ENCODE data around the gene RAB11FIP4.

RAB11FIP4 gene

DNA sequence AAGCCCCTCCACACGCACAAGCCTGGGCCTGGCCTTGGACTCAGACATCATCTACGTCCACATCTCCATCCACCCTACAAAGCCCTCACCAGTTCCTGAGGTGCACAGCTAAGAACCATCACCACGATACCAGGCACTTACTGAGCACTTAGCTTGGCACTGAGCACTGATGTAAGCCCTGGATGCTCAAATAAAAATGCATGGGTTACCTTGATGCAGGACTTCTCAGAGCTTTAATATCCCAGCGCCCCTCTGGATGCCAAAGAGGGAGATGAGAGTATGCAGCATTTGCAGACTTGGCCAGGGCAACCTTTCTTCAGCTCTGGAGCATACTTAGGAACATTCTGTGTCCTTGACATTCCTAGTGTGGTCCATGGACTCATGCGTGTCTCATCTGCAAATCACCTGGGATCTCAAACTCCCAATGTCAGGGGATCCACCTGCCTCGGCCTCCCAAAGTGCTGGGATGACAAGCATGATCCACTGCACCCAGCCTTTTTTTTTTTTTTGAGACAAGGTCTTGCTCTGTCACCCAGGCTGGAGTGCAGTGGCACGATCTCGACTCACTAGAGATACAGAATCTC, 69.8 kb downstream of the RAB11FIP4 start:
- DNase-seq, result no peak

GRCh38 chr17:31462261-31462660, 70.8 kb downstream of the RAB11FIP4 start:
- no peak for DNase-seq

DNA sequence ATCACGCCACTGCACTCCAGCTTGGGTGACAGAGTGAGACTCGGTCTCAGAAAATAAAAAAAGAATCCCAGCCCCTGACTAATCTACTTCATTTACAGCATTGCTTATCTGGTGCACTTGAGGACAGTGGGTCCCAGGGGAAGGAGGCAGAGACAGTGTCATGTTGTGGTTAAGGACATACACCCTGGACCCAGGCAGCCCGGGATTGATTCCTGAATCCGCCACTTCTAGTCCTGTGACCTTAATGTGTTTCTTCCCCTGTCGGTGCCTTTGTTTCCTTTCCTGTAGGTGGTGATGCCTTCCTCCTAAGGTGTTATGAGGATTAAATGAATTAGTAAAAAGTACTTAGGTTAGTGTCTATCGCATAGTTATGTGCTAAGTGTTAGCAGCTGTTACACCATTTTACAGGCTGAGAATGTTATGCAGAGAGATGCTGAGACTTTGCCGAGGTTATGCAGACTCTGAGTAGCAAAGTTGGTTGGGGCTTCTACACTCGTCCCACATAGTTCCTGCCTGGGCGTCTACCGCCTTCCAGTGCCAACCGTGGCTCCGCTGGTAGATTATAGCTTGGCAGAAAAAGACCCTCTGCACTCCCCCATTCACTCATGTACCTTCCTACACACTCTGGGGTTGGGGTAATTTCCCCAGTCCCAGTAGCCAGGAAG, 74.8 kb downstream of the RAB11FIP4 start:
- no peak for DNase-seq

DNA sequence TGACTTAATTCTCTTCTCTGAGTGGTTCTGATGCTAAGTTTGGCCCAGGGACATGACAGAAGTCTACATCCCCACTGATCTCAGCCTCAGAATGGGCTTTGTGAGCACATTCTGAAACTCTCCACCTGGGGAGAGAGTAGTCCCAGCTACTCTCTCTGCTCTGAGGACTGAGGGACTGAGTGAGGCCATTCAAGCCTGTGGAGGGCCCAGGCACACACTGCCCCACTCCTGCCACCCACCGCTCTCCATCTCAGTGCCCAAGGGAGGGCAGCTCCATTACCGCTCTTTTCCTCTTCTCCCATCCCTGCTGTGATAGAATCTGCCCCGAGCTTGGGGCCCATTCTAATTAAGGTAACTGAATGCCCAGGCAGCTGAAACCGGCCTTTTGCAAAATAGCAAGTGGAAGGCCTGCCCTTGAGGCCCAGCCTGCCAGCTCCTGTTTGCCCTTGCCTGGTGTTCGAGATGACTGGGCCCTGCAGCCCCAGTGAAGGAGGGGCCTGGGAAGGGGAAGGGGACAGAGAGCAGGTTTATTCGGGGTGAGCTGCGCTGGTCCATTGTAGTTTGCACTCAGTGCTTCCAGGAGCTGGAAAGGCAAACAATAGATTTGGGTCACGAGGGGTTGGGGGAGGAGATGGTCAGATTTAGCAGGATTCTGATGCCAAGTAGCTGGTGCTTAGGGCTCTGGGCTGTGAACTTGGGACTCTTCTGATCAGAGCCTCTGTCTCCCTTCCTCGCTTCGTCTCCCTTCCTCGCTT, 76.2 kb downstream of the RAB11FIP4 start:
- DNase-seq, result no peak

DNA sequence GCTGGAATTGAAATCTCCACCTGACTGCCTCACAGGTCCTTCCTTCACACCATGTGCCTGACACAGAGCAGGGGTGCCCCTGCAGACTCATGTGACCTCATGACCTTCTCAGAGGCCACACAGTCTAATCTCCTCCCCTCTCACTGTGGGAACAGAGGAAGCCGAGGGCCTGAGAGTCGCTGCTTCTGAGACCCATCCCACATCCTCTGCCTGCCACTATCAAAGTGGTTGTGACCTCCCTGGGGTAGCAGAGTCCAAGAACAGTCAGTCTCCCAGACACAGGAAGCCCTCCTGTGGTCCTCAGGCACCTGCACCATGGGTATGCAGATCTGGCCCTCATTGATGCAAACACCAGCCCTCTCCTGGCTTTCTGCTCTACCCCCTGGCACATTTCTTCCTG, 78.5 kb downstream of the RAB11FIP4 start:
- DNase-seq, result no peak

- DNase-seq, result no peak
Observed at GRCh38 chr17:31470592-31470991, 79.1 kb downstream of the RAB11FIP4 start.

GRCh38 chr17:31472137-31472536, 80.7 kb downstream of the RAB11FIP4 start:
- no peak for DNase-seq

DNA sequence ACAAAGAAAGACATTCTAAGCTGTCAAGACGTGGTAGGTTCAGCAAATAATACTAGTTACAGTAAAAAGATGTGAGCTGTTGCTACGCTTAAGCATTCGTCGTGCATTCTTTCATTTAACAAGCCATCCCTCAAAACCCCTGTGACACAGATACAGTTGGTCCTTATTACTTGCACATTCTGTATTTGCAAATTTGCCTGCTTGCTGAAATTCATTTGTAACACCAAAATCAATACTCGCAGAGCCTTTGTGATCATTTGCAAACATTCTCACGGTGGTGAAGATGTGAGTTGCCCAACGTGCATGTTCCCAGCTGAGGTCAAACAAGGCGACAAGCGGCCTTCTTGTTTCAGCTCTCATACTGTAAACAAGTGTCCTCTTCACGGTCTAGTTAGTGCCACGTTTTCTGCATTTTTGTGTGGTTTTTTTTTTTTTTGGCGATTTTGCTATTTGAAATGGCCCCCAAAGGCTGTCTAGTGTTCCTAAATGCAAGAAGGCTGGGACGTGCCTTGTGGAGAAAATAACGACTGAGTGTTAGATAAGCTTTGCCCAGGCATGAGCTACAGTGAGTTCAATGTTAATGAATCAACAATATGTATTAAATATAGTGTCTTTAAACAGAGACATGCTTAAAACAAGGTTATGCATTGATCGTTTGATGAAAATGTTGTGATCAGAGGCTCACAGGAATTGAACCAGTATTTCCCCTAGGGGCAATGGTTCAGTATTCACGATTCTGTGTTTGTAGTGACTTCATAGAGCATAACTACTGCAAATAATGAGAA, 84.1 kb downstream of the RAB11FIP4 start:
- DNase-seq, result no peak

DNA sequence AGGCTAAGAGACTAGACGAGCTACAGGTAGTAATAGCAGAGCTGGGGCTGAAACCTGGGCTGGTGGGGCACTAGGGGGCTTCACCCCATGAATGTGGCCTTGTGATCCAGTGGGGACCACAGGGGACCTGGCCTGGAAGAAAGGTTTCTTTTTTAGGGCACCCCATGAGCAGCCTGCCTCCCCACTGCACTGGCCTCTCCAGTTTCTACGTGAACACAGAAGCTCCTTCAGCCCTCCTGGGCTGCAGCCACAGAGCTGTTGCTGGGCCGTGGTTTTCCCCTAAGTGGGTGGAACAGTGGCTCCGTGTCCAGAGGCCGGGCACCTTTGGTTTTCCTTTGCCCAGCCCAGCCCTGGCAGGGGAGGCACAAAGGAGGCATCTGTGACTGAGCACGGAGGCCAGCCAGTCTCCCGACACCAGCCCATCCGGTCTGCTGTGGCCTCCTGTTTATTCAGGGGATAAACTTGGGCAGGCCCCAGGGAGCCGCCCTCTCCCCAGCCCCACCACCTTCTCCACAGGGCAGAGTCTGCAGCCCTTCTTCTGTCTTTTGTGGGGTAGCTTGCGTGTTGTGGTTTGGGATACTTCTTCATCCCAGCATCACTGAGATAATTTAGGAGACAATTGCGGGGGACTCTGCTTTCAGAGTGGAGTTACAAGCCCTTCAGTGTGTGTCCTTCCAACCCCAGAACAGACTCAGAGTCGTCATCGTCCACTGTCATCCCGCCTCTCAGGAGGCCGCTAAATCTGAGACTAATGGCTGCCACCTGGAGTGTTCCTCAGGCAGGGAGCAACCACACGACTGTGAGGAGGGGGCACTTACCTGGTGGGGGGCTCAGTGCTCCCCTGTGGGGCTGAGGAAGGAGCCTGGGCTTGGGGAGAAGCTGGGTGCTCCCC, 85.3 kb downstream of the RAB11FIP4 start:
- no peak for DNase-seq

GRCh38 chr17:31477417-31478055, 86.1 kb downstream of the RAB11FIP4 start:
- no peak for DNase-seq

GRCh38 chr17:31479062-31479408, 87.6 kb downstream of the RAB11FIP4 start:
- no peak for DNase-seq

DNA sequence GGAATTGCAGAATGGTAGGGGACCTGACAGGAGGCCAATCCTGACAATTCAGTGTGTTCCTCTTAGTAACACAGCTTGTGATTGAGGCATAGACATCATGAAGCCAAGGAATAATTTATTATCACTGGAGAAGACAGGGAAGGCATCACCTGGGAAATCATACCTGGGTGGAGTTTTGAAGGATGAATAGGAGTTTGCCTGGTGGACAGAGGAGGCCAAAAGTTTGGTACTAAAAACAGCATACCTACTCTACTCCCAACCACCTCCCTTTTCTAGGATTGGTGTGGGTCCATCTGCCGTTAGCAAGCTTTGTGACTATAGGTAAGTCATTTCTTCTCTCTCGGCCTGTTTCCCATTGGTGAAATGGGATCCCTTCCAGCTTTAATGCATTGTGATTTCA, 88.0 kb downstream of the RAB11FIP4 start:
- DNase-seq, result no peak

GRCh38 chr17:31480067-31480466, 88.6 kb downstream of the RAB11FIP4 start:
- no peak for DNase-seq

DNA sequence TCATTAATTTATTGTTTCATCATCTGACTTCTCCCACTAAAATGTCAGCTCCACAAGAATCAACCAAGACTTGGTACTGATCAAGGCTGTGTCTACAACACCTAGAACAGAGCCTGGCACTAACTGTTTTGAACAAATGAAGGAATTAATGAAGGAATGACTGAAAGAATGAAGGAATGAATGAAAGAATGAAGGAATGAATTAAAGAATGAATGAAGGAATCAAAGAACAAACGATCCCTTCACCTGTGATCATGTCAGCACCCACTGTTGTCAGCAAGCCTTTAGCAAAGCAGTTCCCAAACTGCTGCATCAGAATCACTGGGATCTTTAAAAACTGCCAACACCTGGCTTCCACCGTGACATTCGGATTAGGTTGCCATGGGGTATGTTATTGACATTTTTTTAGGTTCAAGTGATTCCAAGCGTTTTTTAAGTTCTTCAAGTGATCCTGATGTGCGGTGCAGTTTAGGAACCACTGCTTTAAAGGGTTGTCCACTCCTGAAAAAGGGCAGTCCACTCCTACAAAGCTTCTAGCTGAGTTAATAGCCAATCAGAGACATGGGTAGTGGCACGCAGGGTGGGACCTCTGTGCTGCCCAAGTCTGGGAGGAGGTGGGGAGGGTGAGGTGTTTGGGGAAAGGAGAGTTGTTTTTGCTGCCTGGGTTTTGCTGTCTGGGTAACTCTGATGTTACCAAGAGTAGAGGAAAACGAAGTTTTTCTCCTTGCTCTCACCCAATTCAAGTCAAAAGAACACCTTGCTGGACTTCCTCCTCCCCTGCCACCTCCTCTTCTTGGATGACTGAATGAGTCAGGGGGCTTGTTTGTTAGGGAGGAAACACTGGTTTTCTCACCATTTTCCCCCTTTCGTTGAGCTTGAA, 89.7 kb downstream of the RAB11FIP4 start:
- no peak for DNase-seq

DNA sequence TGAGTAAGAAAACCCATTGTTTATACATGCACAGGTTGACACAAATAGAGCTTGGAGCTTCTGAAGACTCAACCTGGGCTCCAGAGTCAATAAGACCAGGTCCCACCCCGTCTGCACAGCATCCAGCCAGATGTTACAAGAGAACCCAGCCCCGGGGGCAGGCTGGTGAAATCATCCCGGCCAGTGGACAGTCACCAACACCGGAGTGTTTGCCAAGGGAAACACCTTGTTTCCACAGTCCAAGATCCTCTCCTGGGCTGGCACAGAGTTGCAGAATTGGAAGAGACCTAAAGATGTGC, 90.3 kb downstream of the RAB11FIP4 start:
- no peak for DNase-seq

- DNase-seq, result no peak
Observed at GRCh38 chr17:31484821-31485220, 93.3 kb downstream of the RAB11FIP4 start.

GRCh38 chr17:31486351-31487062, 95.0 kb downstream of the RAB11FIP4 start:
- no peak for DNase-seq

GRCh38 chr17:31487063-31487647, 95.7 kb downstream of the RAB11FIP4 start:
- DNase-seq, result no peak

DNA sequence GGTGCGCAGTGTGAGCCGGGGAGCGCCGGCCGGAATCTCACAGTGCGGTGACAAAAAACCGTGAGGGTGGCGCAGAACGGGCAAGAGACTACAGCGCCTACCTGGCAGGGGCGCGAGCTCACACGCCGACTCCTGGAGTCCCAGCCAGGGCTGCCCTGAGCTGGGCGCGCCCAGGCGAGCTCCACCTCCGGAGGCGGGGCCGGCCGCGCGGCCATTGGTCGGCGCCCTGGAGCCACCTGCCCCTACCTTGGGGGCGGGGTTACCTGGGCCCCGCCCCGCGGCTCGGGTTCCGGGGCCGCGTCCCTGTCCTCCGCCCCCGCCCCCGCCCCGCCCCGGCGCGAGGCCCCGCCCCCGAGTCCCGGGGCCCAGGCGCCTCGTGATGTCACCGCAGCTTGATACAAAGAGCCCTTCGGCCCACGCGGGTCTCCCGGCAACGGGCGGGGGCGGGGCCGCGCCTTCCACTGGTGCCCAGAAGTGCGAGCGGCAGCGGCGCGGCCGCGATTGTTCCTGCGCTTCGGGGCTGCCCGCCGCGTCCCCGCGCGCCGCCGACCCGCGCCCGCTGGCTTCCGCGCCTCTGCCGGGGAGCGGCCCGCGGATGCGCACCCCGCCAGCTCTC, 96.3 kb downstream of the RAB11FIP4 start:
- peak; percentile 97 for DNase-seq

Measured in stimulated activated CD4-positive, alpha-beta T cell treated with anti-CD3 and anti-CD28 coated beads, Interleukin-4, amount 100 ng/mL, for 4 hours (primary cell).